ENCODE data around the gene TOP2B. TPM values are rescaled to one million over a fixed set of nuclear protein-coding genes. Genes with fewer than 3 reads are reported as not detected.

Gene TOP2B
- total RNA-seq, 1 donor from 2014 or later = 147 TPM

- H3K36me3 Mint-ChIP-seq (ENCODE audit: low read depth) = peaks cover 21% of the 10 kb centered on the region
- intact Hi-C loops (cut with micrococcal nuclease) = loop anchor here (1.0 to 5.0 kb wide), 3 partner anchors 15 to 194 kb away; no protein-coding TSS in a partner anchor
- H3K27me3 Mint-ChIP-seq = no peaks in the 10 kb centered on the region
Measured at GRCh38 chr3:25662736-25663320, 1.9 kb downstream of the TOP2B start.

GRCh38 chr3:25661694-25662437 is 2.8 kb downstream of the TOP2B start:
- Mint-ChIP-seq H3K36me3 (ENCODE audit: low read depth) (peaks cover 21% of the 10 kb centered on the region), H3K27ac (no peak overlapping the region), H3K27me3 (no peaks in the 10 kb centered on the region), H3K9me3 (no peaks in the 10 kb centered on the region), H3K4me1 (peaks cover 52% of the 10 kb centered on the region), H3K4me3 (peak overlapping the region; percentile 65)
- intact Hi-C loops (cut with micrococcal nuclease) = loop anchor here (5.0 kb wide), 2 partner anchors 65 to 195 kb away; no protein-coding TSS in a partner anchor
- DNase-seq = no peak

More at GRCh38 chr3:25662736-25663320, 1.9 kb downstream of the TOP2B start:
- Mint-ChIP-seq H3K4me3 (peak overlapping the region; percentile 100), H3K27ac (peak overlapping the region; percentile 99), H3K4me1 (peaks cover 47% of the 10 kb centered on the region), H3K9me3 (no peaks in the 10 kb centered on the region)
- no peak for DNase-seq

GRCh38 chr3:25658836-25659235 is 5.9 kb downstream of the TOP2B start:
- H3K27me3 Mint-ChIP-seq = no peaks in the 10 kb centered on the region
- no peak overlapping the region for H3K4me3 Mint-ChIP-seq
- peaks cover 49% of the 10 kb centered on the region for H3K4me1 Mint-ChIP-seq
- intact Hi-C loops (cut with micrococcal nuclease) = no loop called here
- H3K36me3 Mint-ChIP-seq (ENCODE audit: low read depth) = peaks cover 22% of the 10 kb centered on the region
- no peaks in the 10 kb centered on the region for H3K9me3 Mint-ChIP-seq
- no peak for DNase-seq
- no peak overlapping the region for H3K27ac Mint-ChIP-seq

- intact Hi-C loops (cut with micrococcal nuclease) = no loop called here
- no peak for DNase-seq
- Mint-ChIP-seq H3K27me3 (no peaks in the 10 kb centered on the region), H3K4me3 (no peak overlapping the region), H3K27ac (no peak overlapping the region), H3K4me1 (peaks cover 50% of the 10 kb centered on the region), H3K36me3 (ENCODE audit: low read depth) (peaks cover 19% of the 10 kb centered on the region), H3K9me3 (no peaks in the 10 kb centered on the region)
Measured at GRCh38 chr3:25657293-25657692, 7.4 kb downstream of the TOP2B start.

- Mint-ChIP-seq H3K4me1 (peaks cover 47% of the 10 kb centered on the region), H3K27ac (no peak overlapping the region), H3K36me3 (ENCODE audit: low read depth) (peaks cover 22% of the 10 kb centered on the region), H3K27me3 (no peaks in the 10 kb centered on the region), H3K4me3 (no peak overlapping the region), H3K9me3 (no peaks in the 10 kb centered on the region)
- intact Hi-C loops (cut with micrococcal nuclease) = no loop called here
- no peak for DNase-seq
Measured at GRCh38 chr3:25655659-25656058, 9.0 kb downstream of the TOP2B start.

GRCh38 chr3:25654576-25654975 is 10.1 kb downstream of the TOP2B start:
- H3K36me3 Mint-ChIP-seq (ENCODE audit: low read depth) = peaks cover 28% of the 10 kb centered on the region
- no peak overlapping the region for H3K4me3 Mint-ChIP-seq
- no peak overlapping the region for H3K27ac Mint-ChIP-seq
- DNase-seq = no peak
- H3K4me1 Mint-ChIP-seq = peaks cover 45% of the 10 kb centered on the region
- intact Hi-C loops (cut with micrococcal nuclease) = no loop called here
- H3K9me3 Mint-ChIP-seq = no peaks in the 10 kb centered on the region
- no peaks in the 10 kb centered on the region for H3K27me3 Mint-ChIP-seq

- H3K4me3 Mint-ChIP-seq = no peak overlapping the region
- H3K27ac Mint-ChIP-seq = no peak overlapping the region
- H3K27me3 Mint-ChIP-seq = no peaks in the 10 kb centered on the region
Measured at GRCh38 chr3:25653322-25653721, 11.4 kb downstream of the TOP2B start.

GRCh38 chr3:25652921-25653320 is 11.8 kb downstream of the TOP2B start:
- H3K4me3 Mint-ChIP-seq = no peak overlapping the region
- peaks cover 50% of the 10 kb centered on the region for H3K4me1 Mint-ChIP-seq
- H3K27me3 Mint-ChIP-seq = no peaks in the 10 kb centered on the region

More at GRCh38 chr3:25653322-25653721, 11.4 kb downstream of the TOP2B start:
- intact Hi-C loops (cut with micrococcal nuclease) = no loop called here
- Mint-ChIP-seq H3K36me3 (ENCODE audit: low read depth) (peaks cover 35% of the 10 kb centered on the region), H3K9me3 (peaks cover 7% of the 10 kb centered on the region), H3K4me1 (peaks cover 46% of the 10 kb centered on the region)
- peak; percentile 39 for DNase-seq

GRCh38 chr3:25648925-25649830 is 15.5 kb downstream of the TOP2B start:
- no peaks in the 10 kb centered on the region for H3K27me3 Mint-ChIP-seq
- no peak overlapping the region for H3K4me3 Mint-ChIP-seq
- no peak for DNase-seq
- H3K27ac Mint-ChIP-seq = no peak overlapping the region
- peaks cover 7% of the 10 kb centered on the region for H3K9me3 Mint-ChIP-seq
- peaks cover 43% of the 10 kb centered on the region for H3K4me1 Mint-ChIP-seq
- intact Hi-C loops (cut with micrococcal nuclease) = loop anchor here (1.0 to 10.0 kb wide), 4 partner anchors 14 to 1056 kb away; no protein-coding TSS in a partner anchor
- peaks cover 39% of the 10 kb centered on the region for H3K36me3 Mint-ChIP-seq (ENCODE audit: low read depth)

More at GRCh38 chr3:25652921-25653320, 11.8 kb downstream of the TOP2B start:
- H3K9me3 Mint-ChIP-seq = peaks cover 7% of the 10 kb centered on the region
- intact Hi-C loops (cut with micrococcal nuclease) = no loop called here
- no peak overlapping the region for H3K27ac Mint-ChIP-seq
- peaks cover 39% of the 10 kb centered on the region for H3K36me3 Mint-ChIP-seq (ENCODE audit: low read depth)
- DNase-seq = no peak

- intact Hi-C loops (cut with micrococcal nuclease) = loop anchor here (1.0 to 10.0 kb wide), 4 partner anchors 15 to 1057 kb away; no protein-coding TSS in a partner anchor
- Mint-ChIP-seq H3K36me3 (ENCODE audit: low read depth) (peaks cover 41% of the 10 kb centered on the region), H3K9me3 (peaks cover 7% of the 10 kb centered on the region), H3K4me3 (no peak overlapping the region), H3K4me1 (peaks cover 34% of the 10 kb centered on the region), H3K27ac (peak overlapping the region; percentile 53), H3K27me3 (no peaks in the 10 kb centered on the region)
- DNase-seq = peak; percentile 95
Measured at GRCh38 chr3:25648107-25648535, 16.6 kb downstream of the TOP2B start.

GRCh38 chr3:25635038-25635437 is 29.7 kb downstream of the TOP2B start:
- intact Hi-C loops (cut with micrococcal nuclease) = no loop called here
- no peaks in the 10 kb centered on the region for H3K27me3 Mint-ChIP-seq
- H3K4me3 Mint-ChIP-seq = no peak overlapping the region
- H3K27ac Mint-ChIP-seq = no peak overlapping the region
- DNase-seq = no peak
- H3K4me1 Mint-ChIP-seq = peaks cover 8% of the 10 kb centered on the region
- no peaks in the 10 kb centered on the region for H3K9me3 Mint-ChIP-seq
- H3K36me3 Mint-ChIP-seq (ENCODE audit: low read depth) = peaks cover 45% of the 10 kb centered on the region

- no peak overlapping the region for H3K27ac Mint-ChIP-seq
- no peak for DNase-seq
- peaks cover 8% of the 10 kb centered on the region for H3K4me1 Mint-ChIP-seq
- no peaks in the 10 kb centered on the region for H3K27me3 Mint-ChIP-seq
- intact Hi-C loops (cut with micrococcal nuclease) = no loop called here
- H3K9me3 Mint-ChIP-seq = no peaks in the 10 kb centered on the region
- no peak overlapping the region for H3K4me3 Mint-ChIP-seq
- H3K36me3 Mint-ChIP-seq (ENCODE audit: low read depth) = peaks cover 49% of the 10 kb centered on the region
Measured at GRCh38 chr3:25633919-25634318, 30.8 kb downstream of the TOP2B start.

GRCh38 chr3:25631989-25632388 is 32.7 kb downstream of the TOP2B start:
- peaks cover 51% of the 10 kb centered on the region for H3K36me3 Mint-ChIP-seq (ENCODE audit: low read depth)
- H3K4me3 Mint-ChIP-seq = no peak overlapping the region
- peaks cover 8% of the 10 kb centered on the region for H3K4me1 Mint-ChIP-seq
- intact Hi-C loops (cut with micrococcal nuclease) = no loop called here
- no peak for DNase-seq
- H3K9me3 Mint-ChIP-seq = no peaks in the 10 kb centered on the region
- H3K27ac Mint-ChIP-seq = no peak overlapping the region
- H3K27me3 Mint-ChIP-seq = no peaks in the 10 kb centered on the region

Data from activated CD4-positive, alpha-beta T cell treated with anti-CD3 and anti-CD28 coated beads, Interleukin-2, amount 10 ng/mL, durations not matched to agents 24 days and 14 days (primary cell).